RWPE2 (cell line): ENCODE measurements around the gene PPFIA2.

Experiments
- ATAC-seq: fragments of 200-7000 bp; cut with Tn5 transposase; 3 replicates; pipeline ENCODE4 v1.9.1; 2021; ENCODE audit warnings: low read depth
- DNase-seq: peaks from one replicate; pipeline ENCODE4 v3.0.0-alpha.2; 2020; ENCODE audit warnings: low spot score
- H3K27ac ChIP-seq: fragments of 450-650 bp; 2 replicates; pipeline ENCODE4 v1.5.1; 2017; ENCODE audit warnings: mild to moderate bottlenecking; ENCODE audit not compliant: poor library complexity, severe bottlenecking
- H3K27me3 ChIP-seq: fragments of 250-450 bp; sonication (Bioruptor Pico); 2 replicates; pipeline ENCODE4 v1.5.1; 2021; ENCODE audit warnings: mild to moderate bottlenecking, moderate library complexity; ENCODE audit not compliant: insufficient read depth, poor library complexity, severe bottlenecking
- H3K36me3 ChIP-seq: fragments of 250-450 bp; sonication (Bioruptor Pico); 2 replicates; pipeline ENCODE4 v1.5.1; 2020; ENCODE audit warnings: low read depth, mild to moderate bottlenecking, moderate library complexity
- H3K4me1 ChIP-seq: fragments of 250-450 bp; sonication (Bioruptor Pico); 2 replicates; pipeline ENCODE4 v1.5.1; 2021; ENCODE audit warnings: mild to moderate bottlenecking, moderate library complexity; ENCODE audit not compliant: insufficient read depth, poor library complexity, severe bottlenecking
- H3K4me3 ChIP-seq: fragments of 250-450 bp; sonication (Bioruptor Pico); 2 replicates; pipeline ENCODE4 v1.5.1; 2021; ENCODE audit warnings: mild to moderate bottlenecking, moderate library complexity; ENCODE audit not compliant: severe bottlenecking
- H3K9me3 ChIP-seq: fragments of 250-450 bp; sonication (Bioruptor Pico); 2 replicates; pipeline ENCODE4 v1.5.1; 2021; ENCODE audit warnings: mild to moderate bottlenecking, moderate library complexity; ENCODE audit not compliant: severe bottlenecking
- TF ChIP-seq, protein P1 (sequence below): fragments of 450-650 bp; IDR thresholded peaks from one replicate; pipeline ENCODE4 v1.5.1; 2017; ENCODE audit warnings: mild to moderate bottlenecking, moderate library complexity; ENCODE audit not compliant: poor library complexity, severe bottlenecking

Gene PPFIA2

DNA sequence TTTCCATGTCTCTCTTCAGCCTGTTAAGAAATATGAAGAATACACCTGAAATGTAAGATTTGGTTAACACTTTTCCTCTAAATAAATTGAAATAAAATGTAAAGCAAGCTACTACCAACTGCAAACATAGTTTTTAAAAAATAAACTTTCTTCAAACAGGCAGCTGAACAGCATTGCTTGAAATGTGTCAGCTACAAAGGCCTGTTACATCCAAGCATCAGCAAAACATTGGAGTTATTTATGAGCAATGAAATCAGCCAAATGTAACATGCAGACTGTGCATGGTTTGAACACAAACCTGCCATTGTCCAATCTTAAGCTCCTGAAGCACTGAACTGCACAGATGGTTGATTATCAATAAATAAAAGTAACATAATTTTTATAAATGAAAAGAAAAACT, 390.0 kb downstream of the PPFIA2 start:
- TF ChIP-seq, protein P1, sequence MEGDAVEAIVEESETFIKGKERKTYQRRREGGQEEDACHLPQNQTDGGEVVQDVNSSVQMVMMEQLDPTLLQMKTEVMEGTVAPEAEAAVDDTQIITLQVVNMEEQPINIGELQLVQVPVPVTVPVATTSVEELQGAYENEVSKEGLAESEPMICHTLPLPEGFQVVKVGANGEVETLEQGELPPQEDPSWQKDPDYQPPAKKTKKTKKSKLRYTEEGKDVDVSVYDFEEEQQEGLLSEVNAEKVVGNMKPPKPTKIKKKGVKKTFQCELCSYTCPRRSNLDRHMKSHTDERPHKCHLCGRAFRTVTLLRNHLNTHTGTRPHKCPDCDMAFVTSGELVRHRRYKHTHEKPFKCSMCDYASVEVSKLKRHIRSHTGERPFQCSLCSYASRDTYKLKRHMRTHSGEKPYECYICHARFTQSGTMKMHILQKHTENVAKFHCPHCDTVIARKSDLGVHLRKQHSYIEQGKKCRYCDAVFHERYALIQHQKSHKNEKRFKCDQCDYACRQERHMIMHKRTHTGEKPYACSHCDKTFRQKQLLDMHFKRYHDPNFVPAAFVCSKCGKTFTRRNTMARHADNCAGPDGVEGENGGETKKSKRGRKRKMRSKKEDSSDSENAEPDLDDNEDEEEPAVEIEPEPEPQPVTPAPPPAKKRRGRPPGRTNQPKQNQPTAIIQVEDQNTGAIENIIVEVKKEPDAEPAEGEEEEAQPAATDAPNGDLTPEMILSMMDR, result no peak
- Histone ChIP-seq H3K27ac (no peak overlapping the region), H3K9me3 (no peaks in the 10 kb centered on the region), H3K36me3 (no peaks in the 10 kb centered on the region), H3K4me1 (no peaks in the 10 kb centered on the region), H3K4me3 (no peak overlapping the region), H3K27me3 (no peaks in the 10 kb centered on the region)
- ATAC-seq, result no peak
- no peak for DNase-seq

DNA sequence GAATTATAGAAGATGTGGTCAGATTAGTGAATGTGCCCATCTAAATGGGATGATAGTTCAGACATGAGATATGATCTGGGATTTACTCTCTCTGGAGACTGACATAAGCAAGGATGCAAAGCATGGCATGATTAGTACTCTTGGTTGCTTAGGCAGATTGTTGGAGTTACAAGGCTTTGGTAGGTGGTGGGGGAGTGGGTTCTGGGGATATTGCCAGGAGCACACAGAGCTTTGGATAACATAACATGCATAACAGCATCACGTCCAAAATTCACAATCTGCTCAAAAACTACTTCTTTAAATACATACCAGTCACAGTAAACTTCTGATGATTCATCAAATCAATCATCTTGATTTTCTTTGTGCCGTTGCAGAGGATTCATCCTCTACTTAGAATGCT, 393.9 kb downstream of the PPFIA2 start:
- TF ChIP-seq, protein P1, result no peak
- Histone ChIP-seq H3K36me3 (no peaks in the 10 kb centered on the region), H3K4me1 (no peaks in the 10 kb centered on the region), H3K9me3 (no peaks in the 10 kb centered on the region), H3K27ac (no peak overlapping the region), H3K27me3 (no peaks in the 10 kb centered on the region), H3K4me3 (no peak overlapping the region)
- DNase-seq, result no peak
- no peak for ATAC-seq

DNA sequence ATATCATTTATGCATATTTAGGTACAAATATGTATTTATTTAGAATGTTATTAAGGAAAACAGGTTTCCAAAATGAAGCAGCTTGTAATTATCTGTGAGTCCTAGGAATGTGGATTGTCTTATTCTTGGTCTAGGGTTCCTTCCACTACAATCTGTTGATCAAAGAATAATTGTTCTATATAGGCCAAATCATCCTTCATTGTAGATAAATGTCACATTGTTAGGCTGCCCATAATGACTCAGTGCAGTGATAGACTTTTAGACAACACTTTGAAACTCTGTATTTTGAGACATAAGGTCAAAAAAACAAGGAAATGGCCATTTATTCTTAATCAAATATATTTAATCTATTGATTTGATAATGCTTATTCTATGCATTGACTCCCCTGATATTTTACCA, 398.2 kb downstream of the PPFIA2 start:
- no peaks in the 10 kb centered on the region for H3K27me3 ChIP-seq
- H3K27ac ChIP-seq, result no peak overlapping the region
- TF ChIP-seq, protein P1, result no peak
- ATAC-seq, result no peak
- no peaks in the 10 kb centered on the region for H3K4me1 ChIP-seq
- DNase-seq, result no peak
- no peak overlapping the region for H3K4me3 ChIP-seq
- H3K9me3 ChIP-seq, result no peaks in the 10 kb centered on the region
- H3K36me3 ChIP-seq, result no peaks in the 10 kb centered on the region

- Histone ChIP-seq H3K4me1 (no peaks in the 10 kb centered on the region), H3K4me3 (no peak overlapping the region), H3K27ac (no peak overlapping the region), H3K27me3 (no peaks in the 10 kb centered on the region), H3K9me3 (no peaks in the 10 kb centered on the region), H3K36me3 (no peaks in the 10 kb centered on the region)
- ATAC-seq (no peak), DNase-seq (no peak)
- TF ChIP-seq, protein P1, result no peak
Measured at GRCh38 chr12:81359736-81360135, 399.4 kb downstream of the PPFIA2 start.

- TF ChIP-seq, protein P1, result no peak
- no peak overlapping the region for H3K27ac ChIP-seq
- ATAC-seq, result no peak
- H3K4me1 ChIP-seq, result no peaks in the 10 kb centered on the region
- H3K36me3 ChIP-seq, result no peaks in the 10 kb centered on the region
- H3K27me3 ChIP-seq, result no peaks in the 10 kb centered on the region
- H3K4me3 ChIP-seq, result no peak overlapping the region
- H3K9me3 ChIP-seq, result no peaks in the 10 kb centered on the region
- no peak for DNase-seq
Measured at GRCh38 chr12:81354327-81354932, 404.7 kb downstream of the PPFIA2 start.
